HG03469 (cell line): ENCODE data around the gene STRA6.

ENCODE experiments used
- ATAC-seq: cut with Tn5 transposase; IDR thresholded peaks from one replicate; pipeline ENCODE4 v1.9.1; 2021; ENCODE audit warnings: mild to moderate bottlenecking, moderate library complexity, moderate number of reproducible peaks; ENCODE audit not compliant: unreplicated experiment

STRA6 gene

DNA sequence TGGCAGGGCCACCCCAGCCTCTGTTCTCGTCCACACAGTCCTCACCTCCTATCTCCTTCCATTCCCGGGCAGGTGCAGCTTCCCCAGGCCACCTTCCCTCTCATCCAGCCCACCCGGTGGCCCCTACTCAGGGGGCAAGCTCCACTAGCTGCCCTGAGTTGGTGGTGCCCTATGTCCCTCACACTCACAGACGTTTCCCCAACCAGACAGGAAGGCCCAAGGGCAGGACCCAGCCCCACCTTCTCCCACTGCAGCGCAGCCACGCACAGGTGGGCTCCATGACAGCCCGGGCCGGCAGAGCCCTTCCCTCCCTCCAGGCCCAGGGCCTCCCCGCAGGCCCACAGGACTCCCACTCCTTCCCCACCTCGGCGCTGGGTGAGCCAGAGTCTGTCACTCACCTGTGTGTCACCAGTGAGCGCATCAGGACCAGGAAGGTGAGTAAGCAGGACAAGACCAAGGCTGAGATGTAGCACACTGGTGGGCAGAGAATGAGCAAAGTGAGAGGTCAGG is 17.9 kb downstream of the STRA6 start:
- no peak for ATAC-seq

- no peak for ATAC-seq
These were observed 20.5 kb downstream of the STRA6 start for GRCh38 chr15:74182131-74182530.

GRCh38 chr15:74180881-74181602 is 21.5 kb downstream of the STRA6 start:
- ATAC-seq: no peak

DNA sequence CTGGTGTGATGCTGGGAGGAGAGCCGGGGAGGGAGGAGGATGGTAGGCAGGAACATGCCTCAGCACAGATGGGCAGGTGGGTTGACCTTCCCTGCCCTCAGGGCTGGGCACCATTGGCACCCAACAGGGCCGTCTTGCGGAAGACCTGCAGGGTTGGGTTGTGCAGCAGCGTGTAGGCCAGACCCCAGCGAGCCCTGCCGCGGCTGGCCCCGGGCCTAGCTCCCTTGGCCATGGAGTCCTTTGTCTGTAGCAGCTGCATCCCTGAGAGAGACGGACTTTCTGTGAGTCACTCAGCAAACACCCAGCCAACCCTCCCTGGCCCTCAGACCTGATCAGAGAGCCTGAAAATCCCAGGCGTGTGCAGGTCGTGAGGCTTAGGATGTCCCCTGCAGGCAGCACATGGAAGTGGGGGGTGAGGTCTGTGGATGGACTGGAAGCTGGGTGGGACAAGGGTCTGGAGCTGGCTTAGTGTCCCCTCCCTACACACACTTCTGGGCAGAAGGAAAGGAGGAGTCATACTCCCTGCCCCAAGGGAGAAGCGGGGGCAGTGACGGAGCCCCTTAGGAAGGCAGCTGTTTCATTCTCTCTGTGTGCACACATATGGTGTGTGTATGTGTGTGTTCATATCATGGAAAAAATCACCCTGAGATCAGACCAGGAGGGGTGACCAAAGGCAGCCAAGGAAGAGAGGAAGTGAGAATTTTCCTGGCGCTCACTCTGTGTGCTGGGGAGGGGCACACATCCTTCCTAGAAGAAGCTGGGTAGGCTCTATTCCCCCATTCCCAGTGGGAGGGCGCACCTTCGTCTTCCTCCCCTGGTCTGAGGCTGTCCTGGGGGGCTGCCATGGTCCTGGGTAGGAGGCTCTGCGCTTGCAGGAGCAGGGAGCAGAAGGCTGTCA is 22.4 kb downstream of the STRA6 start:
- ATAC-seq: no peak

DNA sequence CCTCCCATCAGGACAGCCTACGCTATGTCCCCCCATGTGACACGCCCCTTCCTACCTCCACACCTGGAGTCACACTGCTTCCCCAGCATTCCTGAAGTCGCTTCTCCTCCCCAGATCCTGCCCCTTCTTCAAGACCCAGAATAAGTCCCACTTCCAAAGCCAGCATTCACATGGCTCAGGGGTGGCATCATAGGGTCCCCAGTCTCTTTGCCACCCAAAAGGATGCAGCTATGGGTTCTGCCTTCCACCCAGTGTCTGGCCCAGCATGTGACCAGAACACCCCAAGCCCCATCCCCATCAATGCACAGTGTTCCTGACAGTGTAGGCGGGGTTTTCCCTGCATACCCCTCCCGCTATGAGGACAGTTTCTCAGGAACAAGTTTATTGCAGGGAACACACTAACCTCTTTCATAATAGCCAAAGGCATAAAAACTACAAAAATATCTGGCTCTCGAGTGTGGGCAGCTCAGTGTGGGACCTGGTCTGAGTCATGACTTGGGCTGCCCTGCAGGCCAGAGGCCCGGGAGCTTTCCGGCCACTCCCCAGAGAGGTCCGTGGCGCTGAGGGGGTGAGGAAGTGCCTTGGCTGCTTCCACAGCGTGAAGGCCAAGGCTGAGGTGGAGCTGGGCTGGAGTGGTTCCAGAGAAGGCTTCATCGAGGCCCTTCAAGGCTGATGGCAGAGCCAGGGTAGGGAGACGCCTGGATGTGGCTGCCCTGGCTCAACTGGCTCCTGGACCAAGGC is 23.3 kb downstream of the STRA6 start:
- ATAC-seq: no peak

DNA sequence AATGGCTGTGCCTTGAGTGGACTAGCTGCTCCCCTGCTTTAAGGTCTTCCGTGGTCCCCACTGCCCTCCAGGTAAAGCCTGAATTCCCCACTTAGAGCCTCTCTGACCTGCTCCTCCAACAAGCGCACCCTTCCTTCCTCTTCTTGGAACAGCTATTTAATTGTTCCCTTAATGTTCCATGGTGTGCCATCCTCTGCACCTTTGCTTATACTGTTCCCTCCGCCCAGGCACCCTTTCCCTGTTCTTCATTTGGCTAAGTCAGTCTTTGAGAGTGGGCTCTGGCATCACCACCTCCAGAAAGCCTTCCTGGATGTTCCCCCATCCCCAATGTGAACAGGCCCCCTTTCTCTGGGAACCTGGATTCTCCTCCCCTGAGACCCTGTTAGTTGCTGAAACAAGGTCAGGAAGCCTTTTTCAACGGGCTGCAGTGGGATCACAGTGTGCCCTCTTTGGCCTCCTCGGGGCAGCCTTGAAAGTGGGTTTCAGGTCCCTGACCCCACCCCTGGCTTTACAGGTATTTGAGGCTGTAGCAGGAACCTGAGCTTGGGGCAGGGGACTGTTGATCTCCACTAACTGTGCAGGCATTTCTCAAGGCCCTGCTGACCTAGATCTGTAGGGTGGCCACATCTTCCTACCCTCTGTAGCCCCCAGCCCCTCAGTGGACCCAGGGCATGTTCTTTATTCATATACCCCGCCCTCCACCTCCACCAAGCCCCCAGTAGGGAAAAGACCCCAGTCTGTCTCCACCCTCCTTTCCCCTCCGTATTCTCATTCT is 24.1 kb downstream of the STRA6 start:
- no peak for ATAC-seq

DNA sequence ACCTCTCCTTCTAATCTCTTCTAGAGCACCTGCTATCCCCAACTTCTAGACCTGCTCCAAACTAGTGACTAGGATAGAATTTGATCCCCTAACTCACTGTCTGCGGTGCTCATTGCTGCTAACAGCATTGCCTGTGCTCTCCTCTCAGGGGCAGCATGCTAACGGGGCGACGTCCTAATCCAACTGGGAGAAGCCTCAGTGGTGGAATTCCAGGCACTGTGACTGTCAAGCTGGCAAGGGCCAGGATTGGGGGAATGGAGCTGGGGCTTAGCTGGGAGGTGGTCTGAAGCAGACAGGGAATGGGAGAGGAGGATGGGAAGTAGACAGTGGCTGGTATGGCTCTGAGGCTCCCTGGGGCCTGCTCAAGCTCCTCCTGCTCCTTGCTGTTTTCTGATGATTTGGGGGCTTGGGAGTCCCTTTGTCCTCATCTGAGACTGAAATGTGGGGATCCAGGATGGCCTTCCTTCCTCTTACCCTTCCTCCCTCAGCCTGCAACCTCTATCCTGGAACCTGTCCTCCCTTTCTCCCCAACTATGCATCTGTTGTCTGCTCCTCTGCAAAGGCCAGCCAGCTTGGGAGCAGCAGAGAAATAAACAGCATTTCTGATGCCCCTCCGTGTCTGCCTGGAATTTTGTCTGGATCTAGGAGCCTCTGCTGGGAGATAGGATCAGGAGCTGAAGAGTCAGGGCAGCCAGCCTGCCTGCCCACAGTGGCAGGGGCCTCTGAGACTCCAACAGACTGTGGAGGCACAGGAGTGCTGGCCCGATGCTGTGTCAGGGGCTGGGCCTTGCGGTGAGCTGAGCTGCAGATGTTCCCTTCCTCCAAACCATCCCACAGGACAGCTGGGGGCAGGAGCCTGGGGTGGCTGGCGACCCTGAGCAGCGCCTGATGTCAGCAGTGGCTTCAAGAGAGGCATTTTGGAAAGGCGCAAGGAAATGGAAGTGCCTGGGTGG is 26.0 kb downstream of the STRA6 start:
- no peak for ATAC-seq

DNA sequence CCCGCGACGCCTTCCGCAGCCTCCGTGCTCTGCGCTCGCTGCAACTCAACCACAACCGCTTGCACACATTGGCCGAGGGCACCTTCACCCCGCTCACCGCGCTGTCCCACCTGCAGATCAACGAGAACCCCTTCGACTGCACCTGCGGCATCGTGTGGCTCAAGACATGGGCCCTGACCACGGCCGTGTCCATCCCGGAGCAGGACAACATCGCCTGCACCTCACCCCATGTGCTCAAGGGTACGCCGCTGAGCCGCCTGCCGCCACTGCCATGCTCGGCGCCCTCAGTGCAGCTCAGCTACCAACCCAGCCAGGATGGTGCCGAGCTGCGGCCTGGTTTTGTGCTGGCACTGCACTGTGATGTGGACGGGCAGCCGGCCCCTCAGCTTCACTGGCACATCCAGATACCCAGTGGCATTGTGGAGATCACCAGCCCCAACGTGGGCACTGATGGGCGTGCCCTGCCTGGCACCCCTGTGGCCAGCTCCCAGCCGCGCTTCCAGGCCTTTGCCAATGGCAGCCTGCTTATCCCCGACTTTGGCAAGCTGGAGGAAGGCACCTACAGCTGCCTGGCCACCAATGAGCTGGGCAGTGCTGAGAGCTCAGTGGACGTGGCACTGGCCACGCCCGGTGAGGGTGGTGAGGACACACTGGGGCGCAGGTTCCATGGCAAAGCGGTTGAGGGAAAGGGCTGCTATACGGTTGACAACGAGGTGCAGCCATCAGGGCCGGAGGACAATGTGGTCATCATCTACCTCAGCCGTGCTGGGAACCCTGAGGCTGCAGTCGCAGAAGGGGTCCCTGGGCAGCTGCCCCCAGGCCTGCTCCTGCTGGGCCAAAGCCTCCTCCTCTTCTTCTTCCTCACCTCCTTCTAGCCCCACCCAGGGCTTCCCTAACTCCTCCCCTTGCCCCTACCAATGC is 27.1 kb downstream of the STRA6 start:
- no peak for ATAC-seq

GRCh38 chr15:74174958-74175253 is 27.7 kb downstream of the STRA6 start:
- no peak for ATAC-seq

- no peak for ATAC-seq
These were observed 28.2 kb downstream of the STRA6 start for GRCh38 chr15:74174219-74174957.

- ATAC-seq: no peak
These were observed 29.0 kb downstream of the STRA6 start, which contains the start of gene ISLR for GRCh38 chr15:74173380-74174218. Gene ISLR, plus strand, starts transcription at chr15:74173710. Its CDS starts 1,149 bp downstream, at chr15:74174859.

- no peak for ATAC-seq
These were observed 29.7 kb downstream of the STRA6 start for GRCh38 chr15:74172701-74173379.

DNA sequence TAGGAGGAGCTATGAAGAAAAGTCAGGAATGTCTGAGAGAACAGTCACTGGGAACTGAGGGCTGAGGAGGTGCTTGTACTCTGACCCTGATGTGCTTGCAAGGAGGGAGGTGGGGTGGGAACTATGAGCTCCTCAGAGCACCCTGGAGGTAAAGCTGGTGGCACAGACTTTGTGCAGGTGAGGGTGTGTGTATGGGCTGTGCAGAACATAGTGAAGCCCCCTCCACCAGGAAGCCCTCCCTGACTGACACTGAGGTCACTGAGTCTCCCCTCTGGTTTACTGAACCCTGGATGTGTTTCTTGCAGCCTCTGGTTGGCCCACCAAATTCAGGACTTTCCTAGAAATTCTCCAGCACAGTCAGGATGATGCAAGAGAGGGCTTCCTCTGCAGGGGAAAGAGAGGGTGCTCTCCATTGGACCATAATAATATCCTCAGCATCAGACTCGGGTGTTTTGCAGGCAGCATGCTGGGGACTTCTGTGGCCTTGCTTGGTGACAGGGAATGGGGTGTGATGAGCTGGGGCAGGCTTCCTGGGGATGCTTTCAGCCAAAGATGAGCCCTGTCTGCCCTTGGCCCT is 30.5 kb downstream of the STRA6 start:
- no peak for ATAC-seq

GRCh38 chr15:74170875-74171578 is 31.6 kb downstream of the STRA6 start:
- ATAC-seq: no peak
